Mucosa of rectum (tissue), 2 donors: ENCODE data around the gene PTK7.
"Not testable (repeated sequence)": the region's sequence is repeated elsewhere in the genome, so short reads cannot be mapped to it uniquely, and the experiment has no call there.

ENCODE experiments used
- H3K27ac ChIP-seq, 2 donors: one replicate each; pipeline ENCODE4 v1.7.0; 2013; ENCODE audit warnings: inconsistent platforms in 2 of 2, low read depth in 2 of 2, low read length in 2 of 2
- H3K27me3 ChIP-seq, 2 donors: one replicate each; pipeline ENCODE4 v1.7.0; 2013; ENCODE audit warnings: low read length in 2 of 2; ENCODE audit not compliant: control insufficient read depth in 2 of 2, insufficient read depth in 2 of 2
- H3K36me3 ChIP-seq, 2 donors: one replicate each; pipeline ENCODE4 v1.7.0; 2013; ENCODE audit warnings: low read length in 2 of 2; ENCODE audit not compliant: control insufficient read depth in 2 of 2, insufficient read depth in 2 of 2
- H3K4me1 ChIP-seq, 2 donors: one replicate each; pipeline ENCODE4 v1.7.0; 2013; ENCODE audit warnings: low read length in 2 of 2, mild to moderate bottlenecking in 1 of 2; ENCODE audit not compliant: control insufficient read depth in 2 of 2, insufficient read depth in 2 of 2
- H3K4me3 ChIP-seq, 2 donors: one replicate each; pipeline ENCODE4 v1.7.0; 2013; ENCODE audit warnings: low read length in 2 of 2
- H3K9ac ChIP-seq, 2 donors: one replicate each; pipeline ENCODE4 v1.7.0; 2013; ENCODE audit warnings: low read length in 2 of 2, low read depth in 1 of 2, mild to moderate bottlenecking in 1 of 2
- H3K9me3 ChIP-seq, 2 donors: one replicate each; pipeline ENCODE4 v1.7.0; 2013; ENCODE audit warnings: low read length in 2 of 2; ENCODE audit not compliant: control insufficient read depth in 2 of 2
- donor health status: healthy.
- donor health status: Normal muscosa, but diverticular disease.

The PTK7 gene

DNA sequence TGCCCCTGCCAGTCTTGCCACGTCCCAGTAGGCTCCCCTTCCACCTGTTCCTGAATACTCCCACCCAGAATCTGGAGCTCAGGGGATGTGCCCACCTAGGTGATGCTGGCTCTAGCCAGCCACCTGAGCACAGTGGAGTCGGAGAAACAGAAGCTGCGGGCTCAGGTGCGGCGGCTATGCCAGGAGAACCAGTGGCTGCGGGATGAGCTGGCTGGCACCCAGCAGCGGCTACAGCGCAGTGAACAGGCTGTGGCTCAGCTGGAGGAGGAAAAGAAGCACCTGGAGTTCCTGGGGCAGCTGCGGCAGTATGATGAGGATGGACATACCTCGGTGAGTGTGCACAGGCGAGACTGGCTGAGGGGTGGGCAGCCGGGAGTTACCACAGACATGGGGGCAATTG lies 13.3 kb upstream of the PTK7 start:
- H3K9ac ChIP-seq = no peak overlapping the region
- H3K36me3 ChIP-seq = peaks cover 33 to 34% of the 10 kb centered on the region in 2 donors
- no peak overlapping the region for H3K27ac ChIP-seq
- no peak overlapping the region for H3K4me3 ChIP-seq
- peaks cover 18 to 32% of the 10 kb centered on the region in 2 donors for H3K4me1 ChIP-seq
- H3K9me3 ChIP-seq = no peaks in the 10 kb centered on the region
- no peaks in the 10 kb centered on the region for H3K27me3 ChIP-seq

DNA sequence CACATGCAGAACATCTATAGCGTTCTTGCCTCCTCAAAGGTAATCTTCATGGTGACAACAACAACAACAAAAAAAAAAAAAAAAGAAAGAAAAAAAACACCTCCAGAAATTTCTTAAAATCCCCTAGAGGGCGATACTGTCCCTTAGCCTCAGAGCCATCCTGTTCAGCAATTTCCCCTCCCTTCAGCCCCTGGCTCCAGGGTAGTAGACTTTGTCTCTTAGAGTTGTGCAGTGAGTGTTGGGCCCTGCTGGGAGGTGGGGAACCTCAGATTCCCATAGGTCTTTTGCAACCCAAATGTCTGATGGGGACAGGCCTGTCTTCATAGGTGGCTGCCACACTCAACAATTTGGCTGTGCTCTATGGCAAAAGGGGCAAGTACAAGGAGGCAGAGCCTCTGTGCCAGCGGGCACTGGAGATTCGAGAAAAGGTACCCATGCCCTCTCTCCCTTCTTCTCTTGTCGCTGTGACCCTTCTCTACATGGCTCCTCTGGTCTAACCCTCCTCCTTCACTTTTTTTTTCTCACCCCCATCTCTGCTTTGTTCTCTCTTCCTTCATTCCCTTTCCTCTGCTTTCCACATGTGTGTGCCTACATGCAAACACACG lies 6.0 kb upstream of the PTK7 start:
- Histone ChIP-seq H3K27me3 (no peaks in the 10 kb centered on the region), H3K9me3 (no peaks in the 10 kb centered on the region), H3K9ac (no peak overlapping the region), H3K4me3 (no peak overlapping the region), H3K4me1 (no peaks in the 10 kb centered on the region), H3K36me3 (peaks cover 52 to 55% of the 10 kb centered on the region in 2 donors), H3K27ac (no peak overlapping the region)

DNA sequence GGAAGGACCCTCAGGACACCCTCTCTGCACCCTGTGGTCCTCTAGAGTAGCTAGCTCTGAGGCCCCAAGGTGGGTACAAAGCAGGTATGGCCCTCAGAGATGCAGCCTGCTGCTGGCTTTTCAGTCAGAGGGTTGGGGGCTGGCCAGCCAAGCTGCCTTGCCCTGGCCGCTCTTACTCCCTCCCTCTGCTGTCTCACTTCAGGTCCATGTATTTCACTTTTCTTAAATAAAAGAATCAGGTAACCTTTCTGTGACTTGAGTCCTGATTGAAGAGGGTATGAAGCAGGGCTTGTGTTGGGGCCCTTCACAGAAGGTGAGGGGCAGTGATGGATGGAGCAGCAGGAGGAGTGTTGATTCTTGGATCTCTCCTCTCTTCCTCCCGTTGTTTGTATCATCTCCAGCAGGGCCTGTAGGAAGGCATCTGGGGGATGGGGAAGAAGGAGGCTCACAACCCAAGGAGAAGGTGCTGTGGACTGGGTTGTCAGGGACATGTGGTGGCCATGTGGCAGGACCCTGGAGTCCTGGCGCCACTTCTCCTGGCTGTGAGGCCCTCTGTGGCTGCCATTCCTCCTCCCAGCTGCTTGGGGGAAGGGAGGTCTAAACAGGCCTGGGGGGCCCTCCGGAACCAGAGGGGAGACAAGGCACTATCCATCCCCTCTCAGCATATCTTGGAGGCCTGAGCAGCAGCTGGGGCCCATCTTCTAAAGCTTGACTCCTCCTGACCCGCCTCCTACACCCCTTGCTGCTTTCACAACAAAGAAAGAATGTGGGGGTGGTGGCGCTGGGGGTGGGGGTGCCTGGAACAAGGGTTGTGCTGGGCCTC lies 1.1 kb upstream of the PTK7 start:
- Histone ChIP-seq H3K36me3 (peaks cover 33 to 38% of the 10 kb centered on the region in 2 donors), H3K9me3 (no peaks in the 10 kb centered on the region), H3K27ac (no peak overlapping the region), H3K9ac (no peak overlapping the region), H3K4me1 (peaks cover 0 to 8% of the 10 kb centered on the region in 2 donors), H3K27me3 (peaks cover 0 to 3% of the 10 kb centered on the region in 2 donors), H3K4me3 (no peak overlapping the region)

- H3K9me3 ChIP-seq = no peaks in the 10 kb centered on the region
- H3K27ac ChIP-seq = no peak overlapping the region
- H3K9ac ChIP-seq = peak overlapping the region; percentile 56 to 70
- H3K27me3 ChIP-seq = peaks cover 0 to 3% of the 10 kb centered on the region in 2 donors
- peaks cover 0 to 8% of the 10 kb centered on the region in 2 donors for H3K4me1 ChIP-seq
- H3K36me3 ChIP-seq = peaks cover 19 to 23% of the 10 kb centered on the region in 2 donors
- H3K4me3 ChIP-seq = peak overlapping the region; percentile 56 to 66
Measured at GRCh38 chr6:43076464-43077332, 584 bp downstream of the PTK7 start.

DNA sequence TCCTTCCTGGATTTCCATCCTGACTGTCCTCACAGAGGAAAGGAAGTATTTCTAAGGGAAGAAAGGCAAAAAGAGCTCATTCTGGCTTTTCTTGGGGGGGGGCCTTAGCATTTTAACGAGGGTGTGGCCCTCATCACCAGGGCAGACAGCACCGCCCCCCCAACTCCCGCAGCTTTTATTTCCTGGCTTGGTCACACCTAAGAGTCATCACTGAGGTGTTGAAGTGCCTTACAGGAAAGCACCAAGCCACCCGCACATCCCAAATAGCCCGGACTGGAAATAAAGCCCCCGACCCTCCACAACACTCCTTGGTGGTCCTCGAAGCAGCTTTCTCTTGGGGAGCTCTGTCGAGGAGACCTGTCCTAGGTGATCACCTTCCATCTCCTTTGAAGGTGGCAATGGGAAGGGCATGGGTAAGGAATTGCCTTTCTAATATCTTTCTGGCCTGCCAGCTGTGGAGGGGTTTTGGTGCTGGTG lies 1.3 kb downstream of the PTK7 start:
- Histone ChIP-seq H3K36me3 (peaks cover 12 to 16% of the 10 kb centered on the region in 2 donors), H3K9me3 (no peaks in the 10 kb centered on the region), H3K9ac (peak overlapping the region; percentile 56 to 70), H3K27me3 (peaks cover 0 to 3% of the 10 kb centered on the region in 2 donors), H3K27ac (no peak overlapping the region), H3K4me3 (peak overlapping the region; percentile 56 to 66), H3K4me1 (peaks cover 0 to 8% of the 10 kb centered on the region in 2 donors)

DNA sequence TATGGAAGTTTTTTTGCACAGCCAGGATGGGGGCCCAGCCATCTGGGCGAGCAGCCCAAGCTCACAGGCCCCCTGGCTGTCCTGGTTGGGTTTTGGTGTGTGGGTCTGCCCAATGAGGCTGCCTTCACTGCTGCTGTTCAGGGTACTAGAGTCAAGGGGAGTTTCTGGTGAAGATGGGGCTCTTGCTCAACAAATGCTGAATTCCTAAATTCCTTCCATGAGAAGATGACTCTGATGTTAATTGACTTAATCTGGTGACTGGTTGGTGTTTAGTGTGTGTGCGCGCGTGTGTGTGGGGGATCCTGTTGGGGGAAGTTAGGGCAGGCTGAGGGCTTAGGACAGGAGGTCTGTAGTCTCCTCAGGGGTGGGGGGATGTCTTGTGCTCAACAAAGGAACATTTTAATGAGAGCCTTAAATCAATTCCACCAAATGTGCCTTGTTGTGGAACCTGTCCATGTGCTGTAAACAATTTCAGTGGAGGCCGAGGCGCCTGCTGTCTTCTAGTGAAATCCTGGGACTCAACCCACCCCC lies 1.9 kb downstream of the PTK7 start:
- Histone ChIP-seq H3K9me3 (no peaks in the 10 kb centered on the region), H3K4me3 (peak overlapping the region in 1 of 2 donors; percentile 66), H3K9ac (no peak overlapping the region), H3K27ac (no peak overlapping the region), H3K27me3 (peaks cover 0 to 3% of the 10 kb centered on the region in 2 donors), H3K36me3 (peaks cover 6 to 10% of the 10 kb centered on the region in 2 donors), H3K4me1 (peaks cover 0 to 8% of the 10 kb centered on the region in 2 donors)

GRCh38 chr6:43078691-43079090 lies 2.6 kb downstream of the PTK7 start:
- peaks cover 0 to 8% of the 10 kb centered on the region in 2 donors for H3K4me1 ChIP-seq
- H3K27me3 ChIP-seq = peaks cover 0 to 3% of the 10 kb centered on the region in 2 donors
- peaks cover 2 to 5% of the 10 kb centered on the region in 2 donors for H3K36me3 ChIP-seq
- no peak overlapping the region for H3K27ac ChIP-seq
- H3K9me3 ChIP-seq = no peaks in the 10 kb centered on the region
- H3K9ac ChIP-seq = no peak overlapping the region
- no peak overlapping the region for H3K4me3 ChIP-seq

GRCh38 chr6:43081043-43081442 lies 4.9 kb downstream of the PTK7 start:
- peaks cover 0 to 3% of the 10 kb centered on the region in 2 donors for H3K27me3 ChIP-seq
- H3K9me3 ChIP-seq = no peaks in the 10 kb centered on the region
- no peak overlapping the region for H3K27ac ChIP-seq
- no peak overlapping the region for H3K9ac ChIP-seq
- H3K36me3 ChIP-seq = no peaks in the 10 kb centered on the region
- H3K4me1 ChIP-seq = peaks cover 0 to 7% of the 10 kb centered on the region in 2 donors
- H3K4me3 ChIP-seq = no peak overlapping the region

DNA sequence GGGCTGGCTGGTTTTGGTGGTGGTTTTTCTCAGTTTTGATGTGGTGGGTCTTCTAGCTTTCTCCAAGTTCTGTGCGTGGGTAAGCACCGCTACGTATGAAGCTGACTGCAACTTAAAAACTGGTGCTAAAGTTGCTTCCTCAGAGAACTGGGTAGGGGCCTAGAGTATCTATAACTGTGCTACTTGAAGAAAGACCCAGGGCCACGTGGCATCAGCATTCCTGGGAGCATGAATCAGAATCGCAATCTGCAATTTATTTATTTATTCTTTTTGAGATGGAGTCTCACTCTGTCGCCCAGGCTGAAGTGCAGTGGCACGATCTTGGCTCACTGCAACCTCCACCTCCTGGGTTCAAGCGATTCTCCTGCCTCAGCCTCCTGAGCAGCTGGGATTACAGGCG lies 5.8 kb downstream of the PTK7 start:
- H3K27me3 ChIP-seq, H3K4me3 ChIP-seq, H3K9me3 ChIP-seq, H3K36me3 ChIP-seq, H3K4me1 ChIP-seq, H3K9ac ChIP-seq, H3K27ac ChIP-seq: not testable (repeated sequence)
